Upper lobe of right lung (tissue), 1 donor: ENCODE results near the gene RFTN1. TPM values are rescaled to one million over a fixed set of nuclear protein-coding genes. Genes with fewer than 3 reads are reported as not detected.
A peak's percentile ranks its signal among the peaks of the same experiment; 100 is the strongest.

Experiments used
- ATAC-seq: fragments of 200-7000 bp; cut with Tn5 transposase; one replicate; pipeline ENCODE4 v1.9.1; 2020; ENCODE audit warnings: mild to moderate bottlenecking, moderate library complexity
- DNase-seq: peaks from one replicate; pipeline ENCODE4 v3.0.0-alpha.2; 2020
- H3K27ac ChIP-seq: fragments of 200-600 bp; one replicate; pipeline ENCODE4 v1.8.0; 2022
- H3K27me3 ChIP-seq: fragments of 200-600 bp; one replicate; pipeline ENCODE4 v1.8.0; 2022; ENCODE audit warnings: mild to moderate bottlenecking
- H3K36me3 ChIP-seq: fragments of 200-600 bp; one replicate; pipeline ENCODE4 v1.8.0; 2022
- H3K4me1 ChIP-seq: fragments of 200-600 bp; one replicate; pipeline ENCODE4 v1.8.0; 2022
- H3K4me3 ChIP-seq: fragments of 200-600 bp; one replicate; pipeline ENCODE4 v1.8.0; 2022; ENCODE audit warnings: mild to moderate bottlenecking
- H3K9me3 ChIP-seq: fragments of 200-600 bp; one replicate; pipeline ENCODE4 v1.8.0; 2022
- CTCF ChIP-seq: fragments of 200-600 bp; IDR thresholded peaks from one replicate; pipeline ENCODE4 v1.8.0; 2022; ENCODE audit warnings: antibody characterized with exemption
- intact Hi-C: fragments of 100-400 bp; cut with DNase I; formaldehyde crosslinking; loops from one replicate; pipeline ENCODE4 v1.11.0; 2022
- total RNA-seq: library from RNA; stranded (reverse); fragmentation: NEBNext Ultra II Directional; extraction: Animal tissue kit (Norgen Biotek cat#: 25700); gene quantifications from one replicate; pipeline ENCODE4 v1.2.1, GENCODE V29; 2021
- donor health status: DM: no; HTN: yes; CAD: no; lungs with severe emphysema.

RFTN1 gene
- total RNA-seq, 1 donor from 2014 or later, result 69.4 TPM

GRCh38 chr3:16374047-16374934 is 139.2 kb downstream of the RFTN1 start:
- Histone ChIP-seq H3K27me3 (no peaks in the 10 kb centered on the region), H3K9me3 (no peaks in the 10 kb centered on the region), H3K36me3 (peaks cover 21% of the 10 kb centered on the region), H3K27ac (no peak overlapping the region), H3K4me3 (no peak overlapping the region), H3K4me1 (peaks cover 52% of the 10 kb centered on the region)
- DNase-seq (no peak), ATAC-seq (peak; percentile 21)
- no peak for TF ChIP-seq CTCF
- intact Hi-C loops, result no loop called here

GRCh38 chr3:16373341-16373946 is 140.1 kb downstream of the RFTN1 start:
- intact Hi-C loops, result no loop called here
- ATAC-seq, result peak; percentile 3
- H3K9me3 ChIP-seq, result no peaks in the 10 kb centered on the region
- no peak overlapping the region for H3K27ac ChIP-seq
- no peaks in the 10 kb centered on the region for H3K27me3 ChIP-seq
- no peak overlapping the region for H3K4me3 ChIP-seq
- peaks cover 55% of the 10 kb centered on the region for H3K4me1 ChIP-seq
- no peak for TF ChIP-seq CTCF
- DNase-seq, result no peak
- peaks cover 24% of the 10 kb centered on the region for H3K36me3 ChIP-seq

- peaks cover 28% of the 10 kb centered on the region for H3K36me3 ChIP-seq
- H3K27ac ChIP-seq, result no peak overlapping the region
- no peak for TF ChIP-seq CTCF
- DNase-seq, result no peak
- no peak overlapping the region for H3K4me3 ChIP-seq
- intact Hi-C loops, result no loop called here
- H3K27me3 ChIP-seq, result no peaks in the 10 kb centered on the region
- no peaks in the 10 kb centered on the region for H3K9me3 ChIP-seq
- peak; percentile 68 for ATAC-seq
- H3K4me1 ChIP-seq, result peaks cover 55% of the 10 kb centered on the region
Observed at GRCh38 chr3:16372362-16373292, 140.9 kb downstream of the RFTN1 start.

GRCh38 chr3:16370872-16371740 is 142.4 kb downstream of the RFTN1 start:
- Histone ChIP-seq H3K4me3 (no peak overlapping the region), H3K9me3 (no peaks in the 10 kb centered on the region), H3K4me1 (peaks cover 55% of the 10 kb centered on the region), H3K36me3 (peaks cover 28% of the 10 kb centered on the region), H3K27me3 (no peaks in the 10 kb centered on the region), H3K27ac (no peak overlapping the region)
- DNase-seq (no peak), ATAC-seq (peak; percentile 18)
- intact Hi-C loops, result no loop called here
- TF ChIP-seq CTCF, result no peak

- no peak for ATAC-seq
- no peaks in the 10 kb centered on the region for H3K27me3 ChIP-seq
- no peaks in the 10 kb centered on the region for H3K9me3 ChIP-seq
- H3K36me3 ChIP-seq, result peaks cover 28% of the 10 kb centered on the region
- no peak for DNase-seq
- intact Hi-C loops, result no loop called here
- peaks cover 55% of the 10 kb centered on the region for H3K4me1 ChIP-seq
- H3K4me3 ChIP-seq, result no peak overlapping the region
- no peak overlapping the region for H3K27ac ChIP-seq
- no peak for TF ChIP-seq CTCF
Observed at GRCh38 chr3:16370503-16370871, 143.0 kb downstream of the RFTN1 start.
